HEK293 (cell line): ENCODE results near the gene MED10.

ENCODE experiments used
- CTCF ChIA-PET: fragments of 350-600 bp; formaldehyde crosslinking; extraction: SDS; loops from one replicate; lab custom pipeline; 2021; ENCODE audit warnings: antibody characterized with exemption; lab: Yijun Ruan, JAX
- POLR2A ChIA-PET: fragments of 300-600 bp; formaldehyde crosslinking; extraction: SDS; loops from one replicate; lab custom pipeline; 2020; ENCODE audit warnings: antibody characterized with exemption, inconsistent platforms; lab: Yijun Ruan, JAX
- H3K27ac ChIP-seq: fragments of 200-500 bp; sonication (Bioruptor generic); 2 replicates; pipeline ENCODE4 v1.5.1; 2014; ENCODE audit warnings: low read depth, low read length, control low read depth, inconsistent platforms; ENCODE audit errors: extremely low read depth
- H3K36me3 ChIP-seq, 2 experiments: fragments of 200-500 bp in 1 of 2; sonication (Bioruptor generic) in 1 of 2; 1 replicate in 1 of 2; 2 replicates in 1 of 2; pipeline ENCODE4 v1.5.1; 2014 to 2017; ENCODE audit warnings: inconsistent platforms in 2 of 2, low read length in 2 of 2; ENCODE audit not compliant: control insufficient read depth in 2 of 2, insufficient read depth in 1 of 2
- H3K4me1 ChIP-seq: fragments of 200-500 bp; sonication (Bioruptor generic); 2 replicates; pipeline ENCODE4 v1.5.1; 2014; ENCODE audit warnings: mild to moderate bottlenecking, low read length, inconsistent platforms; ENCODE audit not compliant: control insufficient read depth, insufficient read depth
- H3K4me3 ChIP-seq: 2 replicates; pipeline ENCODE4 v1.5.1; 2011; ENCODE audit warnings: low read depth, mild to moderate bottlenecking, control low read depth, low read length, moderate library complexity
- H3K9me3 ChIP-seq: fragments of 200-500 bp; sonication (Bioruptor generic); 2 replicates; pipeline ENCODE4 v1.5.1; 2014; ENCODE audit warnings: low read depth, low read length, inconsistent platforms; ENCODE audit not compliant: control insufficient read depth, insufficient read depth
- GLI4 ChIP-seq: fragments of 450-650 bp; formaldehyde crosslinking; IDR thresholded peaks from 2 replicates; pipeline ENCODE4 v1.5.1; 2016; ENCODE audit warnings: missing biosample characterization, missing genetic modification characterization
- HOXC10 ChIP-seq: sonication (generic); formaldehyde crosslinking; IDR thresholded peaks from 2 replicates; pipeline ENCODE4 v1.8.1; 2023; ENCODE audit warnings: mild to moderate bottlenecking, missing genetic modification reagents
- YY1 ChIP-seq: fragments of 450-650 bp; formaldehyde crosslinking; IDR thresholded peaks from 2 replicates; pipeline ENCODE4 v1.5.1; 2018; ENCODE audit warnings: missing biosample characterization, missing genetic modification characterization
- ZNF146 ChIP-seq: fragments of 450-650 bp; formaldehyde crosslinking; IDR thresholded peaks from 2 replicates; pipeline ENCODE4 v1.5.1; 2016; ENCODE audit warnings: missing biosample characterization, missing genetic modification characterization
- ZNF202 ChIP-seq: fragments of 450-650 bp; formaldehyde crosslinking; IDR thresholded peaks from 2 replicates; pipeline ENCODE4 v1.5.1; 2016; ENCODE audit warnings: missing biosample characterization, missing genetic modification characterization, borderline replicate concordance
- ZNF211 ChIP-seq: fragments of 450-650 bp; formaldehyde crosslinking; IDR thresholded peaks from 2 replicates; pipeline ENCODE4 v1.5.1; 2016; ENCODE audit warnings: low read depth, missing biosample characterization, missing genetic modification characterization
- ZNF214 ChIP-seq: fragments of 450-650 bp; formaldehyde crosslinking; IDR thresholded peaks from 2 replicates; pipeline ENCODE4 v1.5.1; 2017; ENCODE audit warnings: missing biosample characterization, mild to moderate bottlenecking, missing genetic modification characterization, borderline replicate concordance
- ZNF433 ChIP-seq: fragments of 450-650 bp; formaldehyde crosslinking; IDR thresholded peaks from 2 replicates; pipeline ENCODE4 v1.5.1; 2016; ENCODE audit warnings: missing biosample characterization, missing genetic modification characterization, low read depth
- ZNF560 ChIP-seq: fragments of 450-650 bp; formaldehyde crosslinking; IDR thresholded peaks from 2 replicates; pipeline ENCODE4 v1.5.1; 2017; ENCODE audit warnings: missing biosample characterization, missing genetic modification characterization, borderline replicate concordance
- ZNF580 ChIP-seq: fragments of 450-650 bp; formaldehyde crosslinking; IDR thresholded peaks from 2 replicates; pipeline ENCODE4 v1.5.1; 2016; ENCODE audit warnings: missing biosample characterization, missing genetic modification characterization
- ZNF658 ChIP-seq: fragments of 450-650 bp; formaldehyde crosslinking; IDR thresholded peaks from 2 replicates; pipeline ENCODE4; 2016; ENCODE audit warnings: missing biosample characterization, missing genetic modification characterization
- ZNF830 ChIP-seq: fragments of 450-650 bp; IDR thresholded peaks from 2 replicates; pipeline ENCODE4 v1.5.0; 2018; ENCODE audit warnings: missing biosample characterization, missing genetic modification characterization, low read depth, mild to moderate bottlenecking, moderate library complexity
- ZSCAN5A ChIP-seq: fragments of 450-650 bp; formaldehyde crosslinking; IDR thresholded peaks from 2 replicates; pipeline ENCODE4 v1.5.1; 2016; ENCODE audit warnings: missing biosample characterization, missing genetic modification characterization
- ZXDB ChIP-seq: fragments of 450-650 bp; formaldehyde crosslinking; IDR thresholded peaks from 2 replicates; pipeline ENCODE4 v1.5.1; 2016; ENCODE audit warnings: missing biosample characterization, missing genetic modification characterization
- TF ChIP-seq, protein P1 (sequence below): fragments of 450-650 bp; formaldehyde crosslinking; IDR thresholded peaks from 2 replicates; pipeline ENCODE4 v1.5.1; 2017; ENCODE audit warnings: missing biosample characterization, missing genetic modification characterization
- TF ChIP-seq, protein P2 (sequence below): fragments of 450-650 bp; IDR thresholded peaks from 2 replicates; pipeline ENCODE4 v1.5.1; 2018; ENCODE audit warnings: missing biosample characterization, mild to moderate bottlenecking, missing genetic modification characterization

MED10 gene

GRCh38 chr5:6361101-6361500 is 17.2 kb downstream of the MED10 start:
- no peaks in the 10 kb centered on the region for H3K9me3 ChIP-seq
- H3K4me3 ChIP-seq = no peak overlapping the region
- peaks cover 0 to 13% of the 10 kb centered on the region in 2 experiments; a peak in 1 of 3 replicates for H3K36me3 ChIP-seq
- no peaks in the 10 kb centered on the region for H3K4me1 ChIP-seq
- H3K27ac ChIP-seq = no peak overlapping the region
- CTCF ChIA-PET = no interaction called here
- TF ChIP-seq ZNF202 (tag by site-specific recombination) (no peak), ZNF211 (tag by site-specific recombination) (no peak), ZNF433 (tag by site-specific recombination) (no peak), ZXDB (tag by site-specific recombination) (no peak), ZNF146 (tag by site-specific recombination) (no peak), GLI4 (tag by site-specific recombination) (no peak), HOXC10 (CRISPR knock-in tag) (no peak), ZSCAN5A (tag by site-specific recombination) (0 out of 2 replicates have a peak, but pooled peaks have one; percentile 36), ZNF214 (tag by site-specific recombination) (no peak), ZNF658 (no peak), ZNF580 (tag by site-specific recombination) (peak; percentile 22; the same call in 1 of the 2 replicates), YY1 (tag by site-specific recombination) (no peak)
- TF ChIP-seq, protein P1, sequence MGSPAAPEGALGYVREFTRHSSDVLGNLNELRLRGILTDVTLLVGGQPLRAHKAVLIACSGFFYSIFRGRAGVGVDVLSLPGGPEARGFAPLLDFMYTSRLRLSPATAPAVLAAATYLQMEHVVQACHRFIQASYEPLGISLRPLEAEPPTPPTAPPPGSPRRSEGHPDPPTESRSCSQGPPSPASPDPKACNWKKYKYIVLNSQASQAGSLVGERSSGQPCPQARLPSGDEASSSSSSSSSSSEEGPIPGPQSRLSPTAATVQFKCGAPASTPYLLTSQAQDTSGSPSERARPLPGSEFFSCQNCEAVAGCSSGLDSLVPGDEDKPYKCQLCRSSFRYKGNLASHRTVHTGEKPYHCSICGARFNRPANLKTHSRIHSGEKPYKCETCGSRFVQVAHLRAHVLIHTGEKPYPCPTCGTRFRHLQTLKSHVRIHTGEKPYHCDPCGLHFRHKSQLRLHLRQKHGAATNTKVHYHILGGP (tag by site-specific recombination) = no peak
- TF ChIP-seq, protein P2, sequence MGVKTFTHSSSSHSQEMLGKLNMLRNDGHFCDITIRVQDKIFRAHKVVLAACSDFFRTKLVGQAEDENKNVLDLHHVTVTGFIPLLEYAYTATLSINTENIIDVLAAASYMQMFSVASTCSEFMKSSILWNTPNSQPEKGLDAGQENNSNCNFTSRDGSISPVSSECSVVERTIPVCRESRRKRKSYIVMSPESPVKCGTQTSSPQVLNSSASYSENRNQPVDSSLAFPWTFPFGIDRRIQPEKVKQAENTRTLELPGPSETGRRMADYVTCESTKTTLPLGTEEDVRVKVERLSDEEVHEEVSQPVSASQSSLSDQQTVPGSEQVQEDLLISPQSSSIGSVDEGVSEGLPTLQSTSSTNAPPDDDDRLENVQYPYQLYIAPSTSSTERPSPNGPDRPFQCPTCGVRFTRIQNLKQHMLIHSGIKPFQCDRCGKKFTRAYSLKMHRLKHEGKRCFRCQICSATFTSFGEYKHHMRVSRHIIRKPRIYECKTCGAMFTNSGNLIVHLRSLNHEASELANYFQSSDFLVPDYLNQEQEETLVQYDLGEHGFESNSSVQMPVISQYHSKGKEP = no peak
- POLR2A ChIA-PET = no interaction called here

GRCh38 chr5:6360323-6361072 is 17.8 kb downstream of the MED10 start:
- H3K9me3 ChIP-seq = no peaks in the 10 kb centered on the region
- H3K4me3 ChIP-seq = no peak overlapping the region
- H3K36me3 ChIP-seq = peaks cover 0 to 8% of the 10 kb centered on the region in 2 experiments; a peak in 1 of 3 replicates
- TF ChIP-seq ZNF830 = no peak
- no peak for TF ChIP-seq ZNF560 (tag by site-specific recombination)
- TF ChIP-seq, all 188 proteins: peak for 0
- ChIA-PET POLR2A (no interaction called here), CTCF (interaction anchor here (1.7 kb wide), 1 partner anchor 74 kb away, joined by 5 read pairs; no protein-coding TSS in a partner anchor)
- Histone ChIP-seq H3K27ac (no peak overlapping the region), H3K4me1 (no peaks in the 10 kb centered on the region)
